Activated CD4-positive, alpha-beta T cell treated with anti-CD3 and anti-CD28 coated beads, Interleukin-2, amount 10 ng/mL, durations not matched to agents 7 days and 5 days (primary cell): Measurements from ENCODE around the gene PCDH10. TPM values are rescaled to one million over a fixed set of nuclear protein-coding genes. Genes with fewer than 3 reads are reported as not detected.

ENCODE experiments used
- CTCF ChIA-PET: fragments of 350-600 bp; sonication (Branson Sonifier 250); formaldehyde crosslinking; loops from one replicate; lab custom pipeline; 2021; ENCODE audit warnings: antibody characterized with exemption; lab: Charles Lee
- POLR2A ChIA-PET: fragments of 350-600 bp; sonication (Branson Sonifier 250); formaldehyde crosslinking; loops from one replicate; lab custom pipeline; 2021; ENCODE audit warnings: antibody characterized with exemption; lab: Charles Lee
- DNase-seq: peaks from one replicate; pipeline ENCODE4 v3.0.0-alpha.2; 2020
- H3K27ac Mint-ChIP-seq: one replicate; pipeline ENCODE4 v1.8.0; 2021; ENCODE audit warnings: mild to moderate bottlenecking, moderate library complexity, mixed read lengths
- H3K27me3 Mint-ChIP-seq: one replicate; pipeline ENCODE4 v1.8.0; 2021; ENCODE audit warnings: mixed read lengths
- H3K36me3 Mint-ChIP-seq: one replicate; pipeline ENCODE4 v1.8.0; 2021; ENCODE audit warnings: low read depth, mixed read lengths
- H3K4me1 Mint-ChIP-seq: one replicate; pipeline ENCODE4 v1.8.0; 2021; ENCODE audit warnings: mixed read lengths
- H3K4me3 Mint-ChIP-seq: one replicate; pipeline ENCODE4 v1.8.0; 2021; ENCODE audit warnings: mild to moderate bottlenecking, moderate library complexity, mixed read lengths
- H3K9me3 Mint-ChIP-seq: one replicate; pipeline ENCODE4 v1.8.0; 2021; ENCODE audit warnings: mixed read lengths
- total RNA-seq, 2 experiments: library from RNA; stranded (reverse); gene quantifications; one replicate each; pipeline ENCODE4 v1.2.3, GENCODE V29; 2021

The PCDH10 gene
- total RNA-seq, 2 experiments from 2014 or later = not detected

DNA sequence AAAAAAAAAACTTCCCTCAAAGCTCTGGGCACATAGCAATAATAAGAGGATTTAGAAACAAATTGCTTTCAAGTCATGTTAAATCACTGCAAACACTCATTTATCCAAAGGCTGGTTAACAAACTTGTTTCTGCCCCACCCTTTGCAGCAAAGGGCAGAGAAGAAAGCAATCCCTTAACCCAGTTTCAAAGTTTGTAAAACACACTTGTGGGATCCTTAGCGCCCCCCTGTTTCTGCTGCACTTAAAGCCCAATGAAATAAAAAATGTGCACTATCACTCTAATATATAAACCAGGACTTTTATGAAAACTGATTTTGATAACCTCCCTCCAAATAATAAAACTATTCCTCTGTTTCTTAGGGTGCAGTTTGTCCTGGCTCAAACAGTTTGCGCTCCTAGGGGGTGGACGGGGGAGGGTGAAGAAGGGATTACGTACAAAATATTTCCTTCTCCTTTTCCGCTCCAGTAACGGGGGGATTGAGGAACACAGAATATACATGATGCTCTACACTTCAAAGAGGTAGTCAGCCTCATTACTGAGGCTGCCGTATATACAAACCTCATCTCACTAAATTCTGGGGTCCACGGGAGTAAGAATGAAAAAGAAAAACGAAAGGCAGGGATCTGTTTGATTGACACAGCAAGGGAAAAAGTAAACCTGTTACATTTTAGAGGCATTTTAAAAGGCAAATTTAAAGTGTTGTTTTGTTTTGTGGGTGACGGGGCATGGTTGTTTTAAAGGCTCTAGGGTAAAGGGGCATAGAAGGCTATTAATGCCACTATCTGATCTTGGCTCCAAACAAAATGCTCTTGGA is 3.1 kb upstream of the PCDH10 start:
- Mint-ChIP-seq H3K27me3 (peaks cover 56% of the 10 kb centered on the region), H3K27ac (no peak overlapping the region), H3K9me3 (peaks cover 1% of the 10 kb centered on the region), H3K36me3 (peaks cover 5% of the 10 kb centered on the region), H3K4me1 (peaks cover 5% of the 10 kb centered on the region), H3K4me3 (no peak overlapping the region)
- ChIA-PET POLR2A (no interaction called here), CTCF (interaction anchor here (0.6 kb wide), 1 partner anchor 1257 kb away, joined by 3 read pairs; no protein-coding TSS in a partner anchor)
- DNase-seq = no peak

DNA sequence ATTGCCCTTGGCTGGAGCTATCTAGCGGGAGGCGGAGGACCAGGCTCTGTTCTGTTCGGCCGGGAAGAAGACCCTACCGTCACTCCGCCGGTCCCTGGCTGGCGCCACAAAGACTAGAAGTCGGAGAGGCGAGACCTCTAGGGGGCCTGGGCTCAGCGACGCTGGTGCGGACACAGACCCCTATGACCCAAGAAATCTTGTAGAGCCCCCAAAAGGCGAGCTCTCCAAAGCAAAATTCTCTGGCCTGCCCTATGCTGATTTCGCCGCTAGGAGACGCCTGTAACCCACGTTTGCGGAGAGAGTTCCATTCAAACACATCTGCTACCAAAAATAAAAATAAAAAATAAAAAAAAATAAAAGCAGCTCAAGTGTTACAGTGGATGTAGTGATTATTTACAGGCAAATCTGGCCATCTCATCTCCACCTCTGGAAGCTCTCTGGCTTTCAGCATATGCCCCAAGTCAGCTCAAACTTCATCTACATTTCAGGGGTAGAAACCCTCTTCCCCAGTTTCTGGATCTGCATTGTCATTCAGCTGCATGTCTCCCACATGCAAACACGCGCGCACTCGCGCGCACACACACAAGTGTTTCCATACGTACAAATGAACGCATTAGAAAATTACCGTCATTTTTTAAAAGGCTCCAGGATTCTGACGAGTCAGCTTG is 2.4 kb upstream of the PCDH10 start:
- H3K27me3 Mint-ChIP-seq = peaks cover 63% of the 10 kb centered on the region
- no peak overlapping the region for H3K27ac Mint-ChIP-seq
- ChIA-PET POLR2A (no interaction called here), CTCF (interaction anchor here (0.6 kb wide), 1 partner anchor 1256 kb away, joined by 3 read pairs; no protein-coding TSS in a partner anchor)
- H3K36me3 Mint-ChIP-seq = peaks cover 5% of the 10 kb centered on the region
- H3K4me1 Mint-ChIP-seq = peaks cover 5% of the 10 kb centered on the region
- H3K9me3 Mint-ChIP-seq = peaks cover 1% of the 10 kb centered on the region
- DNase-seq = no peak
- H3K4me3 Mint-ChIP-seq = peak overlapping the region; percentile 34

DNA sequence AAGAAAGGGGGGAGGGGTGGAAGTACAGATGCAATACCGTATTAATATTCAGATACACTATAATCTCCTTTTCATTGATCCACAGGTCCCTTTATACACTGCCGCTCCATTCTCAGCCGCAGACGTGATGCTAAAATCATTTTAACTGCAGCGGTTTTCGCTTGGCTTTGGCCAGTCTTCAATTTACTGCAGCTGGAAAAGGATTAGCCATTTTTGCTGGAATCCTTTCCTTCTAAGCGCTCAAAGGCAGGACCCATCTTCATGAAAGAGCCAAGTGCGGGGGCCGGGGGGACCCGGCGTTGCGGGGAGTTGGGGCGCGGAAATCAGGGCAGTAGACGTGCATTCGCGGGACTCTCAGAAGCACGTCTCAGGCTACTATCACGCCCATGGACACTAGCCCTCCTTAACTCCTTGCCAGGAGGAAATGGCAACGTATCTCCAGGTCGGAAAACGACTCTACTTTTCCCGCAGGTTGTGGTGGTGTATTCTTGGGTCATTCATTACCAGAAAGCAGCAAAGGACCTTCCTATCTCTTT is 1.7 kb upstream of the PCDH10 start:
- CTCF ChIA-PET = no interaction called here
- POLR2A ChIA-PET = no interaction called here
- H3K4me1 Mint-ChIP-seq = peaks cover 7% of the 10 kb centered on the region
- H3K27me3 Mint-ChIP-seq = peaks cover 63% of the 10 kb centered on the region
- DNase-seq = no peak
- H3K4me3 Mint-ChIP-seq = peak overlapping the region; percentile 34
- peaks cover 1% of the 10 kb centered on the region for H3K9me3 Mint-ChIP-seq
- H3K27ac Mint-ChIP-seq = no peak overlapping the region
- peaks cover 5% of the 10 kb centered on the region for H3K36me3 Mint-ChIP-seq

DNA sequence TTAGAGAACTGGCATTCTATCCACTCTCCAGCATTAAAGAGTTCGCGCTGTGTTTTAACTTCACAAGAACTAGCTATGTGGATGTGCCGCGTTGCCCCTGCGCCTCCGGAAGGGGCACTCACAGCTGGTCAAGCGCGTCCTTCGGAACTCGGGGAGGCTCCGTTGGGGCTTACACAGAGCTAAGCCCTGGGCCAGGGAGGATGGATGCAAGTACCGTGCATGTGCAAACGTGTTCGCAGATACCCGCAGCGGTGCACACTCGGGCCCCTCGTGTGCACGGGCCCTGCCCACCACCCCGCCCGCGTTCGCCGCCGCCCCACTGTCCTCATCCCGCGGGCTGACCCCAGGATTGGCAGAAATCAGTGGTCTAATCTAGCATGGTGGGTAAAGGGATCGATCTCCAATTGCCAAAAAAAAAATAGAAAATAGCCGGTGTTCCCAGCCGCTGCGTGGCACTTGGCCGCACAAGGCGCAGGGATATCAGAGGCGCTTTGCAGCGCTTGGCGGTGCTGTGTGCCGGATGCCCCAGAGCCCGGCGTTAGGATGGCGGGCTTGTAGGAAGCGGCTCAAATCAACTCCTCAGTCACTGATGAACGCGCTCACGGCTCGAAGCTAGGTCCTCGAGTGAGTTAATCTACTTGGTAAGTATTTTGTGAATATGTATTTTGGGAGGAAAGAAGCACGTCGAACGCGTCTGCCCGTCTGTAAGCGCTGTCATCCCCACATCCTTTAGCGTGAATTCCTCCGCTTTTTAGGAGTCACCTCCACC is 989 bp upstream of the PCDH10 start:
- Mint-ChIP-seq H3K27ac (peak overlapping the region; percentile 51), H3K27me3 (peaks cover 71% of the 10 kb centered on the region), H3K4me1 (peaks cover 8% of the 10 kb centered on the region), H3K9me3 (peaks cover 1% of the 10 kb centered on the region), H3K36me3 (peaks cover 5% of the 10 kb centered on the region), H3K4me3 (peak overlapping the region; percentile 23)
- ChIA-PET CTCF (no interaction called here), POLR2A (no interaction called here)
- no peak for DNase-seq

GRCh38 chr4:133149364-133149695 is 236 bp downstream of the PCDH10 start:
- peak overlapping the region; percentile 70 for H3K27ac Mint-ChIP-seq
- H3K27me3 Mint-ChIP-seq = peaks cover 77% of the 10 kb centered on the region
- H3K4me1 Mint-ChIP-seq = peaks cover 8% of the 10 kb centered on the region
- ChIA-PET CTCF (no interaction called here), POLR2A (no interaction called here)
- no peak for DNase-seq
- peak overlapping the region; percentile 23 for H3K4me3 Mint-ChIP-seq
- H3K36me3 Mint-ChIP-seq = peaks cover 5% of the 10 kb centered on the region
- peaks cover 1% of the 10 kb centered on the region for H3K9me3 Mint-ChIP-seq

DNA sequence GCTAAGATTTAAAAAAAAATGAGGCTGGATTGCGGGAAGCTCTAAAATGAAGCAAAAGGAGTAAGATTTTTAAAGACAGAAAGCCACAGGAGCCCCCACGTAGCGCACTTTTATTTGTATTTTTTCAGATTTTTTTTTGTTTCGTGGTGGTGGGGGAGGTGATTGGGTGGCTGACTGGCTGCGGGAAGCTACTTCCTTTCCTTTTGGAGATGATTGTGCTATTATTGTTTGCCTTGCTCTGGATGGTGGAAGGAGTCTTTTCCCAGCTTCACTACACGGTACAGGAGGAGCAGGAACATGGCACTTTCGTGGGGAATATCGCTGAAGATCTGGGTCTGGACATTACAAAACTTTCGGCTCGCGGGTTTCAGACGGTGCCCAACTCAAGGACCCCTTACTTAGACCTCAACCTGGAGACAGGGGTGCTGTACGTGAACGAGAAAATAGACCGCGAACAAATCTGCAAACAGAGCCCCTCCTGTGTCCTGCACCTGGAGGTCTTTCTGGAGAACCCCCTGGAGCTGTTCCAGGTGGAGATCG is 908 bp downstream of the PCDH10 start:
- no peak for DNase-seq
- Mint-ChIP-seq H3K4me3 (peak overlapping the region; percentile 15), H3K36me3 (peaks cover 5% of the 10 kb centered on the region), H3K27me3 (peaks cover 76% of the 10 kb centered on the region), H3K27ac (peak overlapping the region; percentile 75), H3K9me3 (peaks cover 1% of the 10 kb centered on the region), H3K4me1 (peaks cover 8% of the 10 kb centered on the region)
- CTCF ChIA-PET = no interaction called here
- POLR2A ChIA-PET = no interaction called here

- peaks cover 8% of the 10 kb centered on the region for H3K4me1 Mint-ChIP-seq
- H3K4me3 Mint-ChIP-seq = peak overlapping the region; percentile 15
- peaks cover 79% of the 10 kb centered on the region for H3K27me3 Mint-ChIP-seq
- POLR2A ChIA-PET = no interaction called here
- no peak for DNase-seq
- peaks cover 1% of the 10 kb centered on the region for H3K9me3 Mint-ChIP-seq
- peaks cover 5% of the 10 kb centered on the region for H3K36me3 Mint-ChIP-seq
- peak overlapping the region; percentile 71 for H3K27ac Mint-ChIP-seq
- CTCF ChIA-PET = no interaction called here
These were observed 1.6 kb downstream of the PCDH10 start for GRCh38 chr4:133150486-133151340.

DNA sequence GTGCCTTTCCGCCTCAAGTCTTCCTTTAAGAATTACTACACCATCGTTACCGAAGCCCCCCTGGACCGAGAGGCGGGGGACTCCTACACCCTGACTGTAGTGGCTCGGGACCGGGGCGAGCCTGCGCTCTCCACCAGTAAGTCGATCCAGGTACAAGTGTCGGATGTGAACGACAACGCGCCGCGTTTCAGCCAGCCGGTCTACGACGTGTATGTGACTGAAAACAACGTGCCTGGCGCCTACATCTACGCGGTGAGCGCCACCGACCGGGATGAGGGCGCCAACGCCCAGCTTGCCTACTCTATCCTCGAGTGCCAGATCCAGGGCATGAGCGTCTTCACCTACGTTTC is 2.2 kb downstream of the PCDH10 start:
- Mint-ChIP-seq H3K4me1 (peaks cover 8% of the 10 kb centered on the region), H3K27ac (peak overlapping the region; percentile 71), H3K36me3 (peaks cover 5% of the 10 kb centered on the region), H3K9me3 (peaks cover 1% of the 10 kb centered on the region), H3K27me3 (peaks cover 74% of the 10 kb centered on the region), H3K4me3 (no peak overlapping the region)
- ChIA-PET CTCF (no interaction called here), POLR2A (no interaction called here)
- no peak for DNase-seq

GRCh38 chr4:133151691-133152329 is 2.7 kb downstream of the PCDH10 start:
- ChIA-PET CTCF (interaction anchor here (1.2 kb wide), 1 partner anchor 15 kb away, joined by 3 read pairs; no protein-coding TSS in a partner anchor), POLR2A (no interaction called here)
- Mint-ChIP-seq H3K36me3 (peaks cover 5% of the 10 kb centered on the region), H3K4me1 (peaks cover 8% of the 10 kb centered on the region), H3K4me3 (no peak overlapping the region), H3K9me3 (peaks cover 1% of the 10 kb centered on the region), H3K27me3 (peaks cover 71% of the 10 kb centered on the region), H3K27ac (no peak overlapping the region)
- DNase-seq = no peak

GRCh38 chr4:133152330-133152821 is 3.3 kb downstream of the PCDH10 start:
- H3K27me3 Mint-ChIP-seq = peaks cover 65% of the 10 kb centered on the region
- ChIA-PET POLR2A (no interaction called here), CTCF (interaction anchor here (1.2 kb wide), 1 partner anchor 14 kb away, joined by 3 read pairs; no protein-coding TSS in a partner anchor)
- H3K4me3 Mint-ChIP-seq = peak overlapping the region; percentile 36
- peaks cover 1% of the 10 kb centered on the region for H3K9me3 Mint-ChIP-seq
- H3K4me1 Mint-ChIP-seq = peaks cover 8% of the 10 kb centered on the region
- peaks cover 5% of the 10 kb centered on the region for H3K36me3 Mint-ChIP-seq
- no peak overlapping the region for H3K27ac Mint-ChIP-seq
- DNase-seq = no peak

- H3K36me3 Mint-ChIP-seq = peaks cover 5% of the 10 kb centered on the region
- ChIA-PET POLR2A (no interaction called here), CTCF (interaction anchor here (1.2 kb wide), 1 partner anchor 14 kb away, joined by 3 read pairs; no protein-coding TSS in a partner anchor)
- peaks cover 8% of the 10 kb centered on the region for H3K4me1 Mint-ChIP-seq
- peaks cover 63% of the 10 kb centered on the region for H3K27me3 Mint-ChIP-seq
- DNase-seq = no peak
- H3K4me3 Mint-ChIP-seq = peak overlapping the region; percentile 36
- peak overlapping the region; percentile 31 for H3K27ac Mint-ChIP-seq
- H3K9me3 Mint-ChIP-seq = peaks cover 1% of the 10 kb centered on the region
These were observed 3.9 kb downstream of the PCDH10 start for GRCh38 chr4:133152831-133153481.
